ENCODE results near the gene PAX8.

Gene PAX8

DNA sequence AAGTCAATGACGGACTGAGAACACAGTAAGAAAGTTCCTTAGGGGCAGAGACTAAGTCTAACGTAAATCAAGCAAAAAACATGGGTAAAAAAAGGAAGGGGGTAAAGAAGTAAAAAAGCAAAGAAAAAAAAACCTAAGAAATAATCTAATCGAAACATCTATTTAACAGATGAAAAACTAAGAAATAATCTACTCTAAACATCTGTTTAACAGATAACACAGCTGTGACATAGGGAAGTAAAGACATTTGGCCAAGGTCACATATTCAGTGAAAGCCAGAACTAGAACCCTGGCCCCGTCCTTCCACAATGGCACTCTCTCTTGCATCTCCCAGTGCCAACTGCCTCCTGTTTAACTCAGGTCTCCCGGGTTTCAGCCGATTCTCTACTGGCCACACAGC is 56.9 kb downstream of the PAX8 start:
- Mint-ChIP-seq H3K9me3 (no peaks in the 10 kb centered on the region), H3K27me3 (peaks cover 22% of the 10 kb centered on the region), H3K27ac (no peak overlapping the region), H3K36me3 (no peaks in the 10 kb centered on the region), H3K4me3 (no peak overlapping the region), H3K4me1 (peaks cover 22% of the 10 kb centered on the region)
- no peak for DNase-seq
- CTCF ChIA-PET = interaction anchor here (0.9 to 3.7 kb wide), 5 partner anchors 10 to 149 kb away, joined by 3 to 12 read pairs (median 6); no protein-coding TSS in a partner anchor

GRCh38 chr2:113220970-113221708 is 57.6 kb downstream of the PAX8 start:
- CTCF ChIA-PET = interaction anchor here (0.9 to 3.7 kb wide), 8 partner anchors 10 to 149 kb away, joined by 3 to 12 read pairs (median 5); no protein-coding TSS in a partner anchor
- no peak overlapping the region for H3K4me3 Mint-ChIP-seq
- no peak for DNase-seq
- no peaks in the 10 kb centered on the region for H3K9me3 Mint-ChIP-seq
- no peaks in the 10 kb centered on the region for H3K36me3 Mint-ChIP-seq
- no peak overlapping the region for H3K27ac Mint-ChIP-seq
- H3K27me3 Mint-ChIP-seq = peaks cover 28% of the 10 kb centered on the region
- H3K4me1 Mint-ChIP-seq = peaks cover 26% of the 10 kb centered on the region

DNA sequence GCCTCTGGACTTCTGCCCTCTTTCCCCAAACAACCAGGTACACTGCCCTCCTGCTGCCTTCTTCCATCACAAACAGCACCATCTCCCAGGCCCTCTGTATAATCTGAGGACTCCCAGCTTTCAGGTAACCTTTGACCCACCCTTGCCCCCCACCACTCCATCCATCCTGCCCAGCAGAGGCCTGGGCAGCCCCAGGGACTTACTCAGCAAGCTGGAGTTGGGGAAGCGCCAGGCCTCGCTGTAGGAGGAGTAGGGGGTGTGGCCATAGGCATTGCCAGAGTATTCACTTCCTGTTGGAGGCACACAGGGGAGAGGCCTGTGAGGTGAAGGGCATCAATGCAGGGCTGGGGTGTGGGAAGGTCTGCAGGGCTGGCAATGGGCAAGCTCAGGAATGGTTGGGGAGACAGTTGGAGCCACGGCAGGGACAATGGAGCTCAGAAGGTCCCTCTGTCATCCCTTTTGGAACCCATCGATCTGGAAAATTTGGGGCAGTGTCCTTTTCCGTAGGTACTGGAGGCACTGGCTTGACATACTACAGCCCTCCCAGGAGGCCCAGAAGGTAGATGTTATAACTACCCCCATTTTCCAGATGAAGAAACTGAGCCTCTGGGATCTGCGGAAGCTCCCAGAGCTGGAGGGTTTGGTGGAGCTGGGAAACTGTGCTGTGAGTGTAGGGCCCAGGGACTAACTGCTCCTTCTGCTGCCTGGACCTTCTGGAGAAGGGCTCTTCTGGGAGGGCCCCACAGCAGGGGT is 58.7 kb downstream of the PAX8 start:
- Mint-ChIP-seq H3K4me3 (no peak overlapping the region), H3K9me3 (no peaks in the 10 kb centered on the region), H3K4me1 (peaks cover 26% of the 10 kb centered on the region), H3K27me3 (peaks cover 31% of the 10 kb centered on the region), H3K27ac (no peak overlapping the region), H3K36me3 (no peaks in the 10 kb centered on the region)
- no peak for DNase-seq
- CTCF ChIA-PET = interaction anchor here (1.1 to 3.7 kb wide), 6 partner anchors 9 to 82 kb away, joined by 3 to 12 read pairs (median 5); no protein-coding TSS in a partner anchor

DNA sequence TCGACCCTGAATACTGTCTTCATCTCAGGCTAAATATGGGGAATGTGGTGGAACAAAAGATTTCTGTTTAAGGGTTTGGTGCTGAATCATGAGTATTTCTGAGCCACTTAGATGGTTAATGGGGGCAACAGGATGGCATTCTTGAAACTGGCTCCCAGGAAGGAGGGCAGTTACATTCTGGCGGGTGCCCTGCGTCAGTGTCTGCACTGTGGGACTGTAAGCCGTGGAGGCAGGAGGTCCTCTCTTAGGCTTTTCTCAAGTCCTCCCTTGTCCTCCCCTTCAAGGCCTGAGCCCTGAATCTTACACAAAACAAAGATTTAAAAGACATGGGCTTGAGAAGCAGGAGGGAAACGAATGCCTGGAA is 59.2 kb downstream of the PAX8 start:
- CTCF ChIA-PET = interaction anchor here (3.7 kb wide), 1 partner anchor 13 kb away, joined by 12 read pairs; no protein-coding TSS in a partner anchor
- DNase-seq = no peak
- peaks cover 29% of the 10 kb centered on the region for H3K4me1 Mint-ChIP-seq

DNA sequence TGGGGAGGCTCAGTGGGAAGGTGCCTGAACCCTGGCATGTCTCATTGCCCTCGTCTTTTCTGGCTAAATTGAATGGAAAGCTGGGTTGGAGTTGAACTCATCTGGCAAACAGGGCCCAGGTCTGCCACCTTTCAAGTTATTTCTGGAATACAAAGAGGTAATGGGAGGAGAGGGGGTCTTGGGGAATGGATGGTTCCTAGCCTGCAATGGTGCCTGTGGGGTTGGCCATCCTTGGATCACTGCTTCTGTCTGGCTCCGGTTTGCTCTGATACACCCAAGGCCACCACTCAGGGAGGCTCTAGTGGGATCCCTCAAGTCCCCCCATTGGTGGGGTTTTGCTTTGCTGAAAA is 59.7 kb downstream of the PAX8 start:
- peaks cover 31% of the 10 kb centered on the region for H3K27me3 Mint-ChIP-seq
- peaks cover 31% of the 10 kb centered on the region for H3K4me1 Mint-ChIP-seq
- CTCF ChIA-PET = interaction anchor here (3.7 kb wide), 1 partner anchor 13 kb away, joined by 12 read pairs; no protein-coding TSS in a partner anchor
- no peak overlapping the region for H3K4me3 Mint-ChIP-seq
- H3K27ac Mint-ChIP-seq = no peak overlapping the region
- no peaks in the 10 kb centered on the region for H3K9me3 Mint-ChIP-seq
- no peak for DNase-seq
- H3K36me3 Mint-ChIP-seq = no peaks in the 10 kb centered on the region

More for the DNA sequence above, 59.2 kb downstream of the PAX8 start:
- H3K27me3 Mint-ChIP-seq = peaks cover 31% of the 10 kb centered on the region
- no peak overlapping the region for H3K4me3 Mint-ChIP-seq
- H3K27ac Mint-ChIP-seq = no peak overlapping the region
- no peaks in the 10 kb centered on the region for H3K36me3 Mint-ChIP-seq
- no peaks in the 10 kb centered on the region for H3K9me3 Mint-ChIP-seq

DNA sequence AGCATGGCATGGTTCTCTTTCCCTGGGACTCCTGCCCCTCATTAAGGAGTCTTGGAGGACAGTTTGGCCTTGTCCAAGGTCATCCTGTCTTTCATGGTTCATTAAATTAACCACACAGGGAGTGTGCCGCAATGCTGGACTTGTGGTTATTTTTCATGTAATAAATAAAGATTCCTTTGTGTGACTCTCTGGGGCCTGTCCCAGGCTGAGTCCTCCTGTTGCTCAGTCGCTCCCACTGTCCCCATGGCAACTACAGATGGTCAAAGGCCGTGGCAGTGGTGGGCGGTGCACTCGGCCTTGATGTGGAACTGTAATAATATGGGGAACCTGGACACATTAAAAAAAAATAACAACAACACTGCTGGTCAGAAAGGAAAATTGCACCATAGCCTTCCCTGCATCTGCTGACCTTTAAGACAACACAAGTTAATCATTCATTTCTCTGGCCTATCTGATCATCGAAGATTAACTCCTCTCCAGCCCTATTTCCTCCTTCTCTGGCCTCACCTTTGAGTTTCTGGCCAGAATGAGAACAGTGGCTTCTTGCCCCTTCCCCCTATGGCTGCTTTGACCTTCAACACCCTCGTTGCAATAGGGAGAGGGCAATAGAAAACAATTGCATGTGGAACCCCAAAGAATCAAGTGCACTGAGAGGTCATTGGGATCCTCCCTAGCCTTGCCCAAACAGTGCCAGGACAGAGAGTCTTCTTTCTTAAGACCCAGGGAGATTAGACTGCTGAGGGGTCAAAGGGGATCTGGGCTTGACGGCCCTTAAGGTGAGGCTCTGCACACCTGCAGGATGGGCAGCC is 60.2 kb downstream of the PAX8 start:
- H3K36me3 Mint-ChIP-seq = no peaks in the 10 kb centered on the region
- CTCF ChIA-PET = interaction anchor here (1.0 to 3.7 kb wide), 2 partner anchors 14 to 138 kb away, joined by 4 to 12 read pairs; no protein-coding TSS in a partner anchor
- H3K9me3 Mint-ChIP-seq = no peaks in the 10 kb centered on the region
- H3K4me1 Mint-ChIP-seq = peaks cover 33% of the 10 kb centered on the region
- no peak for DNase-seq
- H3K4me3 Mint-ChIP-seq = no peak overlapping the region
- no peak overlapping the region for H3K27ac Mint-ChIP-seq
- H3K27me3 Mint-ChIP-seq = peaks cover 31% of the 10 kb centered on the region

GRCh38 chr2:113217455-113218282 is 61.1 kb downstream of the PAX8 start:
- H3K36me3 Mint-ChIP-seq = no peaks in the 10 kb centered on the region
- H3K27me3 Mint-ChIP-seq = peaks cover 40% of the 10 kb centered on the region
- H3K27ac Mint-ChIP-seq = no peak overlapping the region
- CTCF ChIA-PET = interaction anchor here (1.0 to 2.2 kb wide), 5 partner anchors 11 to 172 kb away, joined by 4 to 10 read pairs (median 5); no protein-coding TSS in a partner anchor
- no peak for DNase-seq
- no peak overlapping the region for H3K4me3 Mint-ChIP-seq
- H3K9me3 Mint-ChIP-seq = no peaks in the 10 kb centered on the region
- peaks cover 33% of the 10 kb centered on the region for H3K4me1 Mint-ChIP-seq

DNA sequence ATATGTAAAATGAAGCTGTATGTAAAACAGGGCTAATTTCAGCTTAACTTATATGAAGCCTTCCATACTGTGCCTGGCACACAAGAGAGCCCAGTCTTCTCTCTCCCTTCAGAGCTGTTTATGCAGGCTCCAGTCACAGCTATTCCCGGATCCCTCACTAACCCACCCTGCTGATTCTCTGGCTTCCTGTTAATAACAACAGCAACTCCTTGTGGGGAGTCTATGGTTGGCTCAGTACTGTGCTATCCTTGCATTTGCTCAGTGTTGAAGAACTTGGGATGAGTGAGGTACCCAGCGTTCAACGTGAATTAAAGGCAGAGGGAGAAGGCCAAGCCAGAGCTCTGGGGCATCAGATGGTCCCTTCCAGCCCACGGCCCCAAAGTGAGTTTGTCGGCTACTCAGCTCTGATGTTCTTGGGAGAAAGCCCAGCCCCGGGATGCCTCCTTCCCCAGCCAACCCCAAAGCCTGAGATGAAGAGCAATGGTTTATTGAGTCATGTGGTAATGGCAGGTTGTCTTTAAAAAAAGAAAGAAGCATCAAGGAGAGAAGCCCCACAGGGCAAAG is 61.7 kb downstream of the PAX8 start:
- H3K27me3 Mint-ChIP-seq = peaks cover 47% of the 10 kb centered on the region
- H3K4me1 Mint-ChIP-seq = peaks cover 33% of the 10 kb centered on the region
- CTCF ChIA-PET = interaction anchor here (1.0 to 2.2 kb wide), 6 partner anchors 10 to 173 kb away, joined by 4 to 10 read pairs (median 4); no protein-coding TSS in a partner anchor
- no peak overlapping the region for H3K4me3 Mint-ChIP-seq
- no peaks in the 10 kb centered on the region for H3K36me3 Mint-ChIP-seq
- H3K9me3 Mint-ChIP-seq = no peaks in the 10 kb centered on the region
- DNase-seq = no peak
- H3K27ac Mint-ChIP-seq = no peak overlapping the region

DNA sequence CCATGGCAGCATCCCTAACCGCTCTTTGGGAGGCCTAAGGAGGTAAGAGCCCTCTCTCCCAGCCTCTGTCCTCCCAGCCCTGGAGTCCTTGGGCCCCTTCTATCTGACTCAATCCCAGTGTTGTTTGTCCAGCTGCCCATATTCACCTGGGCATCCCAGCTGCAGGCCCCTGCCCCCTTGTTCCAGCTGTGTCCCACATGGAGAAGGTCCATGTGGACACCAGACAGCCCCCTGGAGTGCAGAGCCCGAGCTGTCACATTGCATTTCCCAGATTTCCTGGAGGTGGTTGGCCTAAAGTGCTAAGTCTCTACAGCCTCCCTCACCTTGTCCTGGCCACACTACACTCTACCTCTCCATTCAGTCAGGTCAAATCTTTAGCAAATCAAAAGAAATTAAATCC is 62.4 kb downstream of the PAX8 start:
- CTCF ChIA-PET = interaction anchor here (1.1 to 2.2 kb wide), 5 partner anchors 10 to 174 kb away, joined by 4 to 10 read pairs (median 5); no protein-coding TSS in a partner anchor

DNA sequence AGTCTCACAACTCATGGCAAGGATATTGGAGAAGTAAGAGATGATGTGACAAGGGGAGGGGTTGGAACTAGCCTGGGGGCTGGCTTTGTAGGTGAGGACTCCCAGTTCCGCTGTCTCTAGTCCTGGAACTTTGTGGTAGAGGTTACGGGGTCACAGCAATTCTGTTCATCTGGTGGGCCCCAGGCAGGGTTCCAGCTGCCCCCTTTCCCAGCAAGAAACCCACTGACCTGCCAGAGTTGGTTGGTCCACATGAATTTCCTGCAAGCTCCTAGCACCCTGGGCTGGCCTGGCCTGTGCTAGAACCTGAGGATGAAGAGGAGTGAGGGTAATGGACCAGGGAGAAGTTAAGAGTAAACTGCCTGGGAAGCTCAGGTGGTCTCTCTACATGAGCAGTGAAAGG is 63.7 kb downstream of the PAX8 start:
- Mint-ChIP-seq H3K27ac (no peak overlapping the region), H3K27me3 (peaks cover 50% of the 10 kb centered on the region), H3K4me1 (peaks cover 32% of the 10 kb centered on the region), H3K36me3 (no peaks in the 10 kb centered on the region), H3K9me3 (no peaks in the 10 kb centered on the region), H3K4me3 (no peak overlapping the region)
- CTCF ChIA-PET = no interaction called here
- DNase-seq = no peak

More for the DNA sequence above, 62.4 kb downstream of the PAX8 start:
- Mint-ChIP-seq H3K9me3 (no peaks in the 10 kb centered on the region), H3K4me1 (peaks cover 33% of the 10 kb centered on the region), H3K27ac (no peak overlapping the region), H3K4me3 (no peak overlapping the region), H3K27me3 (peaks cover 50% of the 10 kb centered on the region), H3K36me3 (no peaks in the 10 kb centered on the region)
- no peak for DNase-seq

GRCh38 chr2:113214141-113214540 is 64.6 kb downstream of the PAX8 start:
- Mint-ChIP-seq H3K27me3 (peaks cover 41% of the 10 kb centered on the region), H3K4me1 (peaks cover 30% of the 10 kb centered on the region), H3K4me3 (no peak overlapping the region), H3K27ac (no peak overlapping the region), H3K36me3 (no peaks in the 10 kb centered on the region), H3K9me3 (no peaks in the 10 kb centered on the region)
- CTCF ChIA-PET = interaction anchor here (1.0 to 1.9 kb wide), 2 partner anchors 10 to 11 kb away, joined by 3 to 7 read pairs; no protein-coding TSS in a partner anchor
- DNase-seq = no peak

DNA sequence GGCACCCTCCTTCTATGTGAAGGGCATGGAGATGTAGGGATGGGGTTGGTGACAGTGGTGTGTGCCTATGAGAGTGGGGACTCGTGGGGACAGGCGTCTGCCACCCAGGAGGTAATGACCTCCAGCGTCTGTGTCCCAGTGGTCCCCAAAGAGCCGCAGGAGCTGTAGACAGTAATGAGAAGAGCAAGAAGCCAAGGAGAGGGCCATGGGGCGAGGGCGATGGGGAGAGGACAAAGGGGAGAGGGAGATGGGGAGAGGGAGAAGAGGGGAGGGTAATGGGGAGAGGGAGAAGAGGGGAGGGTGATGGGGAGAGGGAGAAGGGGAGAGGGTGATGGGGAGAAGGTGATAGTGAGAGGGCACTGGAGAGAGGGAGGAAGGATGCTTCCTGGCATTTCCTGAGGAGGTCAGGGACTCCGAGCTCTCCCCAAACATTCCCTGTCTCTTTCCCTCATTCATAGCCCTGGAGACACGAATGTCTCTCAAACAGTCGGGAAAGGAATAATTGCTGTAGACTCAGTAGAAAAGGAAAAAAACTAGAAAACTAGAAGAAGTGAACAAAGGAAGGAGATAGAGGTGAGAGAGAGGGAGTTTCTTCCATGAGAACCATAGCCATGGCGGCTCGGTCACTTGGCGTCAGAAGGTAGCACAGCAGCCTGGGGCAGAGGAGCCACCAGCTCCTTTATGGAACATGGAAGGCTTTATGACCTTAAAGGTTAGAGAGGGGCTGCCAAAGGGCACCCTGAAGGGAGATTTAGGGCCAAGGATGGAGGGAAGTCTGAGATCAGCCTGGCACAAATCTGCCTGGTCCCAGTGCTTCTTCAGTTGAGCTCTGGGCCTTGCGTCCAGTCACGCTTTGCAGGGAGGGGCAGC is 65.4 kb downstream of the PAX8 start:
- Mint-ChIP-seq H3K27ac (no peak overlapping the region), H3K9me3 (no peaks in the 10 kb centered on the region), H3K4me1 (peaks cover 25% of the 10 kb centered on the region), H3K4me3 (no peak overlapping the region), H3K36me3 (no peaks in the 10 kb centered on the region), H3K27me3 (peaks cover 33% of the 10 kb centered on the region)
- DNase-seq = no peak
- CTCF ChIA-PET = interaction anchor here (1.0 to 1.9 kb wide), 2 partner anchors 9 to 11 kb away, joined by 3 to 7 read pairs; no protein-coding TSS in a partner anchor

Data from activated naive CD4-positive, alpha-beta T cell treated with anti-CD3 and anti-CD28 coated beads, Interleukin-2, amount 10 ng/mL, durations not matched to agents 7 days and 5 days (primary cell).